Body of pancreas (tissue), 4 donors: ENCODE results near the gene TOB2. TPM values are rescaled to one million over a fixed set of nuclear protein-coding genes. Genes with fewer than 3 reads are reported as not detected.
A peak's percentile ranks its signal among the peaks of the same experiment; 100 is the strongest.

Source experiments
- ATAC-seq: fragments of 150-250 bp; one replicate; pipeline ENCODE4 v1.9.1; 2016
- DNase-seq, 4 donors: peaks; one replicate each; pipeline ENCODE4 v3.0.0-alpha.2; 2019
- H3K27ac ChIP-seq, 4 donors: fragments of 200-600 bp; sonication (generic); 1 replicate in 3 of 4; 2 replicates in 1 of 4; pipeline versions ENCODE4 v1.5.1 to v1.6.1; 2016 to 2019; ENCODE audit warnings: mild to moderate bottlenecking in 1 of 4, mixed read lengths in 1 of 4, moderate library complexity in 1 of 4
- H3K27me3 ChIP-seq, 2 donors: fragments of 200-600 bp; sonication (generic); one replicate each; pipeline ENCODE4 v1.6.0; 2016; ENCODE audit warnings: mild to moderate bottlenecking in 1 of 2
- H3K36me3 ChIP-seq, 2 donors: fragments of 200-600 bp; sonication (generic); replicated peaks in 1 of 2; 2 replicates each; pipeline ENCODE4 v1.5.1; 2016; ENCODE audit warnings: low read depth in 2 of 2; ENCODE audit not compliant: insufficient read depth in 1 of 2
- H3K4me1 ChIP-seq: fragments of 200-600 bp; sonication (generic); one replicate; pipeline ENCODE4 v1.6.0; 2016
- H3K4me3 ChIP-seq, 2 donors: fragments of 200-600 bp; sonication (generic); 1 replicate in 1 of 2; 2 replicates in 1 of 2; pipeline ENCODE4 v1.5.1; 2016 to 2019
- H3K9me3 ChIP-seq, 3 donors: fragments of 200-600 bp; sonication (generic); 1 replicate in 2 of 3; 2 replicates in 1 of 3; pipeline ENCODE4 v1.5.1; 2016
- POLR2A ChIP-seq, 3 donors: fragments of 450-650 bp; IDR thresholded peaks; one replicate each; pipeline ENCODE4 v1.6.1; 2016; ENCODE audit warnings: antibody characterized with exemption in 3 of 3, mild to moderate bottlenecking in 2 of 3
- WGBS, 2 donors: methylation state at CpG; one replicate each; pipeline ENCODE4 v1.1.5; 2017; 5-methylcytosine and 5-hydroxymethylcytosine counted together
- intact Hi-C: fragments of 100-400 bp; cut with DNase I; formaldehyde crosslinking; loops from one replicate; pipeline ENCODE4 v1.15.1; 2023
- total RNA-seq, 2 donors: library from RNA; depleted of rRNA; stranded (reverse); fragments of >200 nt; gene quantifications; one replicate each; pipeline ENCODE4 v1.1.0, GENCODE V29; 2016
- TF ChIP-seq, protein P1 (sequence below), 7 experiments: fragments of 450-650 bp in 4 of 7; fragments of 200-600 bp in 3 of 7; sonication (generic) in 3 of 7; IDR thresholded peaks; one replicate each; pipeline ENCODE4 v1.5.1; 2016 to 2019; ENCODE audit warnings: antibody characterized with exemption in 7 of 7

Gene TOB2
- total RNA-seq, 2 donors from 2014 or later, result 23.1 to 27.2 TPM

DNA sequence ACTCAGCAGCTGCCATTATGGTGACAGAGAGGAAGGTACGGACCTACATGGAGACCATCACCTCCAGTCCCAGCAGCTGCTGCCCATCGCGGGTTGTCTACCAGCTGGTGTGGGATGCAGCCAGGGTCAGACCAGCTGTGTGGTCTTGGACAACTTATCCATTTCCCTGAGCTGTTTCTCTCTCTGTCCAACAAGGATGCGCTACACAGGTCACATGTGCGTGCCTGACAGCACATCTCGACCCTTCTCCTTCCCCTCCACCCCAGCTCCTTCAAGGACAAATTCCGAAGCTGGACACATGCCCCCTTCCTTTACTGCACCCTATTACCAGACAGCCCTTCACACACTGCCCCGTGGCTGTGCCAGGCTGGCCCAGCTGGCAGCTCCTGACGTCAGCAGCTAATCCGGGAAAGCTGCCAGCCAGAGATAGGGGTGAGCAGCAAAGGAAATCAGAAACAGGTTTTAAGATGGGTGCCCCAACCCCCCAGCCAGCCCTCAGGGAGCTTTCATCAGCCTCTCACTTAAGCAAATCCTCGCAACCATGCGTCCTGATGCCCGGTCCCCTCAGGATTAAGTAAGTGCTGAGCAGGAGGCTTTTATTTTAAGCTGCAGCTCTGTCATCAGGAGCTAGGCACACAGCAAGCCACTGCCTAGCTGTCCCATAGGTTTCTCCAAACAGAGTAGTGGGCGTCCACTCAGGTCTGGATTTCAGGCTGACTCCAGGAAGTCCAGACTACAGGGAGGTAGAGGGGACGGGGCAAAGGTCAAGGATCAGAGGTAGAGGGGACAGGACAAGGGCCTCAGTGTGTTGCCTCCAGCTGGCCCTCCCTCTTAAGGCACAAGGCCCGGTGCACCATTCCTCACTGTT is 44.6 kb downstream of the TOB2 start:
- Histone ChIP-seq H3K9me3 (no peaks in the 10 kb centered on the region), H3K27me3 (no peaks in the 10 kb centered on the region), H3K36me3 (peaks cover 0 to 6% of the 10 kb centered on the region in 2 donors), H3K27ac (peak overlapping the region; percentile 66 to 81 (median 79)), H3K4me1 (peaks cover 27% of the 10 kb centered on the region), H3K4me3 (no peak overlapping the region)
- intact Hi-C loops, result no loop called here
- TF ChIP-seq, protein P1, sequence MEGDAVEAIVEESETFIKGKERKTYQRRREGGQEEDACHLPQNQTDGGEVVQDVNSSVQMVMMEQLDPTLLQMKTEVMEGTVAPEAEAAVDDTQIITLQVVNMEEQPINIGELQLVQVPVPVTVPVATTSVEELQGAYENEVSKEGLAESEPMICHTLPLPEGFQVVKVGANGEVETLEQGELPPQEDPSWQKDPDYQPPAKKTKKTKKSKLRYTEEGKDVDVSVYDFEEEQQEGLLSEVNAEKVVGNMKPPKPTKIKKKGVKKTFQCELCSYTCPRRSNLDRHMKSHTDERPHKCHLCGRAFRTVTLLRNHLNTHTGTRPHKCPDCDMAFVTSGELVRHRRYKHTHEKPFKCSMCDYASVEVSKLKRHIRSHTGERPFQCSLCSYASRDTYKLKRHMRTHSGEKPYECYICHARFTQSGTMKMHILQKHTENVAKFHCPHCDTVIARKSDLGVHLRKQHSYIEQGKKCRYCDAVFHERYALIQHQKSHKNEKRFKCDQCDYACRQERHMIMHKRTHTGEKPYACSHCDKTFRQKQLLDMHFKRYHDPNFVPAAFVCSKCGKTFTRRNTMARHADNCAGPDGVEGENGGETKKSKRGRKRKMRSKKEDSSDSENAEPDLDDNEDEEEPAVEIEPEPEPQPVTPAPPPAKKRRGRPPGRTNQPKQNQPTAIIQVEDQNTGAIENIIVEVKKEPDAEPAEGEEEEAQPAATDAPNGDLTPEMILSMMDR (IDR thresholded peaks at IDR 0.05), result peak in 2 of 7 experiments; percentile 1 to 2
- peak in 2 of 3 donors; percentile 24 to 42 for TF ChIP-seq POLR2A (IDR thresholded peaks at IDR 0.05)
- DNase-seq (peak; percentile 88 to 95 (median 94)), ATAC-seq (peak; percentile 77)
- 7 to 19% methylated on average over 10 to 16 of the region's 16 CpGs for WGBS, 2 donors

DNA sequence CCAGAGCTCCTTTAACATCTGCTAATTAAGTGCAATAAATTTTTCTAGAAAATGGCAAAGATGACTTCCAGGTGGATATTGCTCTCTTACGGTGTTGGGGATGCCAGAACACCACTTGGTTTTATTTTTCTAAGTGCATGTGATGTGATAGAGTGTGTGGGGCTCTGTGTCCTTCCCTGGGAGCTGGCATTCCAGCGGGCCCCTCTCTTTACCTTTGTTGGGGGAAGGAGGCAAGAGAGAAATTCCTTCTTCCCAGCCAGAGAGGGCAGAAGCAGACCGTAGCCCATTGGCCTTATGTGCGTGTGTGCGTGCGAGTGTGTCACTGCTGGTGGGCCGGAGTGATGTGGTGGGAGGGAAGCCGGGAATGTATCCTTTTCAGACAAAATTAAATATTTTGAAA is 47.7 kb downstream of the TOB2 start:
- TF ChIP-seq POLR2A (IDR thresholded peaks at IDR 0.05), result no peak
- TF ChIP-seq, protein P1 (IDR thresholded peaks at IDR 0.05), result no peak
- ATAC-seq, result no peak
- 91 to 94% methylated on average over 8 of the region's 8 CpGs for WGBS, 2 donors
- intact Hi-C loops, result loop anchor here (5.0 kb wide), 1 partner anchor 118 kb away; no protein-coding TSS in a partner anchor
- Histone ChIP-seq H3K27me3 (no peaks in the 10 kb centered on the region), H3K4me1 (peaks cover 23% of the 10 kb centered on the region), H3K36me3 (peaks cover 7 to 29% of the 10 kb centered on the region in 2 donors), H3K9me3 (no peaks in the 10 kb centered on the region), H3K4me3 (no peak overlapping the region), H3K27ac (no peak overlapping the region)
- no peak for DNase-seq

DNA sequence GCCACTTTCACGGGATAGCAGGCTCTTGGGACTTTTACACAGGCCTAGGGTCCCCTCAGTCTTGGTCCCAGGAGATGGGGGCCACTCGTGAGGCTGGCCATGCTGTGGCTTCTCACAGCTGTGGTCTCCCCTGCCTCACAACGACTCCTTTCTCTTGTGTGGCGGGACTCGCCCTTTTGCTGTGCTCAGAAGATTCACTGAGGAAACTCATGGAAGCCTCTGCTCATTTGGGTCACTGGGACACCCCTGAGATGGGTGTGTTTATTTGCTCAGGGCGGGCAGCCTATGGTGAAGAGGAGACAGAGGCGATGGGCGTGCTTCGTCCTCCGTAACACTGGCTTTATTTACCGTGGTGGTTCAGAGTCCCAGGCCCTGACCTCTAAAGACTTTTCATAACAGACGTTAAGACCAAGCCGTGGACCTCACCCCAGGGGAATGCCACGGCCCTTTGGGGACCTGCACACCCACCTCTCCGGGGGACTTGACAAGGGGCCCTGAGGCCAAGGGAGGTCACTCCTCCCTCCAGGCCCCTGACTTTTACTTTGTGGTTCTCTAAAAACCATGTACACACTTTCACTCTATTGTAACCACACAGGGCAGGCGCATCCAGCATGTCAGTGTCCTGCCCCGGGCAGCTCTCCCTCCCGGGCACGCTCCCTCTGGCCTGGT is 49.3 kb downstream of the TOB2 start:
- H3K4me1 ChIP-seq, result peaks cover 13% of the 10 kb centered on the region
- intact Hi-C loops, result loop anchor here (5.0 kb wide), 1 partner anchor 120 kb away; no protein-coding TSS in a partner anchor
- ATAC-seq (no peak), DNase-seq (no peak)
- peaks cover 7 to 29% of the 10 kb centered on the region in 2 donors for H3K36me3 ChIP-seq
- H3K9me3 ChIP-seq, result no peaks in the 10 kb centered on the region
- H3K27me3 ChIP-seq, result no peaks in the 10 kb centered on the region
- WGBS, 2 donors, result 87 to 89% methylated on average over 10 to 19 of the region's 19 CpGs
- TF ChIP-seq, protein P1 (IDR thresholded peaks at IDR 0.05), result no peak
- TF ChIP-seq POLR2A (IDR thresholded peaks at IDR 0.05), result no peak
- no peak overlapping the region for H3K4me3 ChIP-seq
- no peak overlapping the region for H3K27ac ChIP-seq

DNA sequence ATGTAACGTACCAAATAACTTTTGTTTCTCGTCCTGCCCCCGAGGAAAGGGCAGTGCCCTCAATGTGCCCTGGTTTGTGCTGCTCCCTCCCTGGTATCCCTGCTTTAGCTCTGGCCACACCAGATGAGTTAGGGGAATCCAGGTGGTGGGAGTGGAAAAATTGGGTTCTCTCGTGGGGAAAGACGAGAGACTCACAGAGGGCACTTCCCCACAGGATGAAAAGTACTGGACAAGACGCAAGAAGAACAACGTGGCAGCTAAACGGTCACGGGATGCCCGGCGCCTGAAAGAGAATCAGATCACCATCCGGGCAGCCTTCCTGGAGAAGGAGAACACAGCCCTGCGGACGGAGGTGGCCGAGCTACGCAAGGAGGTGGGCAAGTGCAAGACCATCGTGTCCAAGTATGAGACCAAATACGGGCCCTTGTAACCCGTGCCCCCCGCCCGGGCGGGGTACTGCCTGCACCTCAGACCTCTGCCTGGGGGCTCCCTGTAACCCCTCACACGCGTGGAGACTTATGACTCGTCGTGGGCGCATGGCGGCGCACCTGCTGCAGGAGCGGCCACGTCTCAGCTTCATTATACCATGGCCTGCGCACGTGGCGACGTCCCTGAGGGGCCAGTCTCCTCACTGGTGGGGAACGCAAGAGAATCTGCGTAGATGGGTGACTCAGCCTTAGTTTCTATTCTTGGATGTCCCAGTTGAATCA is 50.9 kb downstream of the TOB2 start:
- TF ChIP-seq, protein P1 (IDR thresholded peaks at IDR 0.05), result no peak
- no peak for TF ChIP-seq POLR2A (IDR thresholded peaks at IDR 0.05)
- no peak overlapping the region for H3K27ac ChIP-seq
- intact Hi-C loops, result loop anchor here (5.0 kb wide), 1 partner anchor 122 kb away; no protein-coding TSS in a partner anchor
- H3K27me3 ChIP-seq, result no peaks in the 10 kb centered on the region
- peaks cover 7 to 31% of the 10 kb centered on the region in 2 donors for H3K36me3 ChIP-seq
- no peaks in the 10 kb centered on the region for H3K4me1 ChIP-seq
- no peaks in the 10 kb centered on the region for H3K9me3 ChIP-seq
- H3K4me3 ChIP-seq, result no peak overlapping the region
- WGBS, 2 donors, result 90 to 96% methylated on average over 32 to 34 of the region's 37 CpGs
- ATAC-seq (no peak), DNase-seq (no peak)
